NCI-H2196 treated with DMSO at 0.1 percent for 48 hours (cell line): ENCODE measurements around the gene ETV4.

Experiments used
- DNase-seq: peaks from one replicate; lab custom pipeline; 2025; ENCODE audit not compliant: unreplicated experiment; lab: John Stamatoyannopoulos, UW

The ETV4 gene

GRCh38 chr17:43547189-43547550, 1.0 kb upstream of the ETV4 start:
- DNase-seq: no peak

GRCh38 chr17:43545383-43545632, 832 bp downstream of the ETV4 start:
- no peak for DNase-seq

GRCh38 chr17:43543771-43544575, 2.2 kb downstream of the ETV4 start:
- DNase-seq: no peak

GRCh38 chr17:43543300-43543699, 2.8 kb downstream of the ETV4 start:
- no peak for DNase-seq

- DNase-seq: no peak
Observed at GRCh38 chr17:43542859-43543258, 3.3 kb downstream of the ETV4 start.

- DNase-seq: no peak
Observed at GRCh38 chr17:43540821-43541674, 5.1 kb downstream of the ETV4 start.

- DNase-seq: no peak
Observed at GRCh38 chr17:43536236-43536992, 9.7 kb downstream of the ETV4 start.

GRCh38 chr17:43534909-43535308, 11.2 kb downstream of the ETV4 start:
- no peak for DNase-seq

- no peak for DNase-seq
Observed at GRCh38 chr17:43533699-43534098, 12.4 kb downstream of the ETV4 start.

- no peak for DNase-seq
Observed at GRCh38 chr17:43532581-43532980, 13.6 kb downstream of the ETV4 start.

- DNase-seq: no peak
Observed at GRCh38 chr17:43531955-43532354, 14.2 kb downstream of the ETV4 start.

GRCh38 chr17:43531082-43531378, 15.1 kb downstream of the ETV4 start:
- no peak for DNase-seq

- peak; percentile 94 for DNase-seq
Observed at GRCh38 chr17:43530288-43531081, 15.7 kb downstream of the ETV4 start.

- no peak for DNase-seq
Observed at GRCh38 chr17:43529947-43530287, 16.2 kb downstream of the ETV4 start.

- no peak for DNase-seq
Observed at GRCh38 chr17:43528988-43529814, 16.9 kb downstream of the ETV4 start.

GRCh38 chr17:43528319-43528987, 17.7 kb downstream of the ETV4 start:
- DNase-seq: no peak

- no peak for DNase-seq
Observed at GRCh38 chr17:43526886-43527648, 19.1 kb downstream of the ETV4 start.

- no peak for DNase-seq
Observed at GRCh38 chr17:43524945-43525575, 21.1 kb downstream of the ETV4 start.

GRCh38 chr17:43521389-43521788, 24.8 kb downstream of the ETV4 start:
- DNase-seq: no peak
